GM18498 (cell line): Measurements from ENCODE around the gene GALNT10.
"Not testable (repeated sequence)": the region's sequence is repeated elsewhere in the genome, so short reads cannot be mapped to it uniquely, and the experiment has no call there.

Experiments used
- ATAC-seq: cut with Tn5 transposase; IDR thresholded peaks from one replicate; pipeline ENCODE4 v1.9.1; 2021; ENCODE audit warnings: mild to moderate bottlenecking, moderate library complexity; ENCODE audit not compliant: unreplicated experiment

The GALNT10 gene

DNA sequence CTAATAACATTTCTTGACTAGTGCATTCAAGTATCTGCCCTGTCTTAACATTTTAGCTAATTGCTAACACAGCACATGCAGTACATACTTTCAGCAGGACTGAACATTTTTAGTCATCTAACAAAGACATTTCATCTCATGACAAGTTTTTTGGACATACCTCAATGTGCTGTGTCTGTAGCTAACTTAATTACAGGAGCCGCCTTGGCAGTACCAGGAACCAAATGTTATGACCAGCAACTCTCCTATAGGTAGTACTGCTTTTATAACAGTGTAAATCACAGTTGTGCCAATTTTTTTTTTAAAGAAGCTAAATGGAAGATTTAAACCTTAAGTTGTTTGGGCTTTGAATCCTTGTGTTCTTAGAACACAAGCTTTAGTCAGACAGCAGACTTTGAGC lies 155.9 kb downstream of the GALNT10 start:
- no peak for ATAC-seq

DNA sequence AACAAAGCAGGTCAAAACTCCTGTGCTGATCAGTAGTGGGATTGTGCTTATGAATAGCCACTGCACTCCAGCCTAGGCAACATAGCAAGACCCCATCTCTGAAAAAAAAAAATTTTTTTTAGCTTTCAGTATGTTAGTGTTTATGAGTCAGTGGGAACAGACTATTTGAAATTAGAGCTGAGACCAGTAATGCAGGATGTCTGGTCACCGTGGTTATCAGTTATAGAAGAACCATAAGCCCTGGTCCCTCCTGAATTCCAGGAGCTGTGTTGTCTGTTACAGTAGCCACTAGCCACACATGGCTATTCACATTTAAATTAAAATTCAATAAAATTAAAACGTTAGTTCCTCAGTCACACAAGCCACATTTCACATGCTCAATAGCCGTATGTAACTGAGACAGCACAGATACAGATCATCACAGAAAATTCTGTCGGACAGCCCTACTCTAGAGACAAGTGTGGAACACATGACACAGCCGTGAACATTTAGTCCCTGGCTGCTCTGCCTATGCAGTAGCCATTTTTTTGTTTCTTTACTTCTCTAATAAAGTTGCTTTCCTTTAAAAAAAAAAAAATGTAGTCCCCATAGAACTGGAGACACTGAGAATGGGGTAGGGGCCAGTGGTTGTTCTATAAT lies 159.2 kb downstream of the GALNT10 start:
- no peak for ATAC-seq

GRCh38 chr5:154351141-154351540 lies 160.6 kb downstream of the GALNT10 start:
- peak; percentile 23 for ATAC-seq

GRCh38 chr5:154351566-154351965 lies 161.0 kb downstream of the GALNT10 start:
- peak; percentile 45 for ATAC-seq

GRCh38 chr5:154352960-154353548 lies 162.5 kb downstream of the GALNT10 start:
- ATAC-seq = no peak

- no peak for ATAC-seq
Observed at GRCh38 chr5:154355129-154355611, 164.6 kb downstream of the GALNT10 start.

DNA sequence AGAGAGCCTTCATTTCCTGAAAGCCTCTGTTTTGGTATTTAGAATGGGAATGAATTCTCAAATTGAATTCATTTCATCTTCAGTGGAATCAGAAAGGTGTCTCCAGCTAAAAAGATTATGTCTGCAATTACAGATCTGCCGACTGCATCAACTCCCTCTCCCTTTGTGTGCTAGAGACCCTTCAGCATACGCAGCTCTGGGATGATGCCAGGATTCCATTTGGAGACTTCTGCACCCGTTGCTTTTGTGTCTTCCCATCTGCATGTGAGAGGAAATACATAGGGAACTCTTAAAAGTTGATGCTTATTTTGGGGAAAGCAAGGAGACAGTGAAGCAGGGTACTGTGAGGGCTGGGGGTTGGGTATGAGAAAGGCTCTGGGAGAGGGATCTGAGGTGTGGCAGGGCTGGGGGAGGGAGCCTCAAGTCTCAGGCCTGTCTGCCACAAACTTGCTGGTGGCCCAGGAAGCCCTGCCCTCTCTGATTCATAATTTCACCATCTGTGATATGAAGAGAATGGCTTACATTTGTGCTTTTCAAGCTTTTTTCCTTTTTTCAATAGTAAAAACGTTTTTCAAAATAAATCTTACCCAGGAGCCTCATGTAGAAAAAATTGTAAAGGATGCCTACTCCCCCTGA lies 165.6 kb downstream of the GALNT10 start:
- ATAC-seq = no peak

- no peak for ATAC-seq
Observed at GRCh38 chr5:154356958-154357357, 166.4 kb downstream of the GALNT10 start.

GRCh38 chr5:154358516-154359220 lies 168.1 kb downstream of the GALNT10 start:
- ATAC-seq = no peak

- ATAC-seq = no peak
Observed at GRCh38 chr5:154359221-154359573, 168.7 kb downstream of the GALNT10 start.

DNA sequence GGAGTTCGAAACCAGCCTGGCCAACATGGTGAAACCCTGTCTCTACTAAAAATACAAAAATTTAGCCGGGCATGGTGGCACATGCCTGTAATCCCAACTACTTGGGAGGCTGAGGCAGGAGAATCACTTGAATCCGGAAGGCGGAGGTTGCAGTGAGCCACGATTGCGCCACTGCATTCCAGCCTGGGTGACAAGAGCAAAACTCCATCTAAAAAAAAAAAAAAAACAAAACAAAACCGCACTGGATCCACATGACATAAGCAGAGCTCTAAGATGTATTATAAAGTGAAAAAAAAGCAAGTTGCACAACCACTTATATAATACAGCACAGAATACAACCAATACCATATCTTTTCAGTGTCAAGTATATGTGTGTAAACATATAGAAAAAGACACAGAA lies 169.7 kb downstream of the GALNT10 start:
- ATAC-seq = not testable (repeated sequence)

DNA sequence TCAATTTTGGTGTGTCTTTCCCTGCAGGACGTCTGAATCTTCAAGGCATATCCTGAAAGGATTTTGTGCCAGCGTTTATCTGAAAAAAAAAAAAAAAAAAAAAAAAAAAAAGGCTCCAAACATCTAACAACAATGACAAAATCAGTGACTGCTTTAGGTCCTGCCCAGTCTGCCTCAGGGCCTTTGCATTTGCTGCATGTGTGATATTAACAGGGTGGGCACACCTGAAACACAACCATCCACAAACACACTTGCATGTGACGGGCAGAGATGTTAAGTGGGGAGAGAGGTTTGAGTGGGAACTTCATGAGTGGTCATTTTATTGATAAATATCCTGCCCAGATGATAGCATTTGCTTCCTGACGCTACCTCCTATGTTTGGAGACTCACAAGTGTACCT lies 172.9 kb downstream of the GALNT10 start:
- ATAC-seq = no peak

- ATAC-seq = no peak
Observed at GRCh38 chr5:154364771-154365170, 174.2 kb downstream of the GALNT10 start.

DNA sequence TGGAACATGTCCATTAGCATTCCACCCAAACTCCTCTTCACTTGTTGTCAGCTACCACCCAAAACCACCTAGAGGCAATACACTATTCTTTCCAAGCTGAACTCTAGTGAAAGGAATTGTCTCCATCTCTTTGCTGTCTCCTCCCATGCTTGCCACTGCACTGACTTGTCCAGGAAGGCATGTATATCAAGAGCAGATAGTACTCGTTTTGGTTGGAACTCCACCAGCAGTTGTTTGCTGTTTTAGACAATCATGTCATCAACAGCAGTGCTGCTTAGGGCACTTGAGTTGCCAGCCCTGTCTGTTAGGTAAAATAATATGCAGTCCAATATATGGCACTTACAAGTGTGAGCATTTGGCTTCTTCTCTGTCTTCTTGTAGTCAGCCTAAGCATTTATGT lies 175.3 kb downstream of the GALNT10 start:
- no peak for ATAC-seq

GRCh38 chr5:154366353-154366752 lies 175.8 kb downstream of the GALNT10 start:
- ATAC-seq = no peak

- peak; percentile 71 for ATAC-seq
Observed at GRCh38 chr5:154367101-154367500, 176.6 kb downstream of the GALNT10 start.

DNA sequence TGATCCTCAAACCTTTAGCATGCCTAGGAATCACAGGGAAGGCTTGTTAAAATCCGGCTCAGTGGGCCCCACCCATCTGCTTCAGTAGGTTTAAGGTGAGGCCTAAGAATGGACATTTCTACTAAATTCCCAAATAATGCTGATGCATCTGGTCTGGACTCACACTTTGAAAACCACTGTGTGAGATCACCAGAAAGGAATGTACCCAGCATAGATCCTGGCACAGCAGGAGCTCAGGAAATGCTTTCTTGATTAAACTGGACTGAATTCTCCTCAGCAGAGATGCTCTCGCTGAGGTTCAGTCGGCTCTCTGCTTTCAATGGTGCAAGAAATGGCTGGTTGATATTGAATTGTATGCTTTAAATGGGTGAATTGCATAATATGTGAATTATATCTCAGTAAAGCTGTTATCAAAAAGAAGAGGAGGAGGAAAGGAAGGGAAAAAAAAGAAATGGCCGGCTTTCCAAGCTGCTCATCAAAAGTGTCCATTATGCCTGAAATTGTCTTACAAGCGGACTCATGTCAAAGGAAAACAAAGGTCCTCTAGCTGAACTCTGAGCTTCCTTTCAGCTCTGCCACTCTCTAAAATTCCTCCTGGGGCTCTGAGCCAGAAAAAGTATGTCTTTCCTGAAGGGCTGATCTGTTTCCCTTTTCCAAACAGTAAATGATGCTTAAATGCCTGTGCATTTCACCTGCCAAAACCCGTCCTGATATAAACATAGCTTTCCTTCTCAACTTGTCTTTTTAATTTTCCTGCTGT lies 177.7 kb downstream of the GALNT10 start:
- no peak for ATAC-seq

GRCh38 chr5:154369682-154370081 lies 179.1 kb downstream of the GALNT10 start:
- no peak for ATAC-seq

- ATAC-seq = no peak
Observed at GRCh38 chr5:154370119-154370518, 179.6 kb downstream of the GALNT10 start.

GRCh38 chr5:154370813-154371212 lies 180.3 kb downstream of the GALNT10 start:
- ATAC-seq = no peak

GRCh38 chr5:154371687-154372086 lies 181.2 kb downstream of the GALNT10 start:
- ATAC-seq = no peak
